GM19463 (cell line): ENCODE measurements around the gene ST3GAL5.

Experiments
- ATAC-seq: cut with Tn5 transposase; IDR thresholded peaks from one replicate; pipeline ENCODE4 v1.9.1; 2021; ENCODE audit warnings: mild to moderate bottlenecking, moderate library complexity; ENCODE audit not compliant: unreplicated experiment

ST3GAL5 gene

GRCh38 chr2:85811180-85812093 lies 77.4 kb downstream of the ST3GAL5 start:
- no peak for ATAC-seq

- ATAC-seq: no peak
Measured at GRCh38 chr2:85810371-85811179, 78.2 kb downstream of the ST3GAL5 start.

GRCh38 chr2:85807756-85808155 lies 81.0 kb downstream of the ST3GAL5 start:
- no peak for ATAC-seq

- no peak for ATAC-seq
Measured at GRCh38 chr2:85806358-85807118, 82.3 kb downstream of the ST3GAL5 start.

GRCh38 chr2:85804583-85804982 lies 84.2 kb downstream of the ST3GAL5 start:
- no peak for ATAC-seq

GRCh38 chr2:85803704-85804425 lies 84.9 kb downstream of the ST3GAL5 start:
- no peak for ATAC-seq

- ATAC-seq: no peak
Measured at GRCh38 chr2:85802354-85803103, 86.3 kb downstream of the ST3GAL5 start.

GRCh38 chr2:85801871-85802270 lies 86.9 kb downstream of the ST3GAL5 start:
- ATAC-seq: no peak

- ATAC-seq: no peak
Measured at GRCh38 chr2:85800586-85800985, 88.2 kb downstream of the ST3GAL5 start.

GRCh38 chr2:85799215-85799956 lies 89.4 kb downstream of the ST3GAL5 start:
- no peak for ATAC-seq

- no peak for ATAC-seq
Measured at GRCh38 chr2:85797921-85798320, 90.9 kb downstream of the ST3GAL5 start.

GRCh38 chr2:85797263-85797660 lies 91.5 kb downstream of the ST3GAL5 start:
- no peak for ATAC-seq

GRCh38 chr2:85796341-85797262 lies 92.2 kb downstream of the ST3GAL5 start:
- no peak for ATAC-seq

- ATAC-seq: no peak
Measured at GRCh38 chr2:85796046-85796340, 92.8 kb downstream of the ST3GAL5 start.

GRCh38 chr2:85795331-85796045 lies 93.3 kb downstream of the ST3GAL5 start:
- no peak for ATAC-seq

GRCh38 chr2:85794491-85795121 lies 94.2 kb downstream of the ST3GAL5 start:
- ATAC-seq: no peak

GRCh38 chr2:85794038-85794441 lies 94.8 kb downstream of the ST3GAL5 start:
- ATAC-seq: no peak
